Measurements from ENCODE around the gene KIR3DL3.
"Not testable (repeated sequence)": the region's sequence is repeated elsewhere in the genome, so short reads cannot be mapped to it uniquely, and the experiment has no call there.

KIR3DL3 gene

GRCh38 chr19:54724142-54724541, at the start of gene KIR3DL3:
TSS of gene KIR3DL3 (plus strand) at chr19:54724442. CDS start at chr19:54724497, 55 bp downstream.
- DNase-seq = no peak

- peak in 1 of 2 experiments; percentile 41 for DNase-seq
These were observed 47.9 kb upstream of the KIR3DL3 start for GRCh38 chr19:54676210-54676834.

GRCh38 chr19:54677217-54677616, 47.0 kb upstream of the KIR3DL3 start:
- no peak for DNase-seq

- DNase-seq = not testable (repeated sequence)
These were observed 42.6 kb upstream of the KIR3DL3 start for GRCh38 chr19:54681596-54681995.

GRCh38 chr19:54682306-54682856, 41.9 kb upstream of the KIR3DL3 start:
- DNase-seq = no peak

- DNase-seq = no peak
These were observed 39.7 kb upstream of the KIR3DL3 start for GRCh38 chr19:54684527-54684926.

- DNase-seq = no peak
These were observed 32.5 kb upstream of the KIR3DL3 start for GRCh38 chr19:54691582-54692297.

- DNase-seq = no peak
These were observed 32.0 kb upstream of the KIR3DL3 start for GRCh38 chr19:54692298-54692615.

GRCh38 chr19:54694648-54695047, 29.6 kb upstream of the KIR3DL3 start:
- DNase-seq = no peak

GRCh38 chr19:54696117-54696548, 28.1 kb upstream of the KIR3DL3 start:
- no peak for DNase-seq

- DNase-seq = no peak
These were observed 27.5 kb upstream of the KIR3DL3 start for GRCh38 chr19:54696766-54697165.

- DNase-seq = not testable (repeated sequence)
These were observed 26.5 kb upstream of the KIR3DL3 start for GRCh38 chr19:54697716-54698115.

- DNase-seq = no peak
These were observed 19.3 kb upstream of the KIR3DL3 start for GRCh38 chr19:54704928-54705327.

- DNase-seq = no peak
These were observed 16.3 kb upstream of the KIR3DL3 start for GRCh38 chr19:54707962-54708361.

GRCh38 chr19:54708781-54709180, 15.5 kb upstream of the KIR3DL3 start:
- DNase-seq = no peak

GRCh38 chr19:54709212-54709948, 14.9 kb upstream of the KIR3DL3 start:
- no peak for DNase-seq

- not testable (repeated sequence) for DNase-seq
These were observed 14.3 kb upstream of the KIR3DL3 start for GRCh38 chr19:54709956-54710355.

GRCh38 chr19:54724644-54725043, 402 bp downstream of the KIR3DL3 start:
- no peak for DNase-seq

- no peak for DNase-seq
These were observed 1.1 kb downstream of the KIR3DL3 start for GRCh38 chr19:54725321-54725720.

- DNase-seq = no peak
These were observed 3.3 kb downstream of the KIR3DL3 start for GRCh38 chr19:54727562-54727961.

GRCh38 chr19:54728167-54728566, 3.9 kb downstream of the KIR3DL3 start:
- no peak for DNase-seq

GRCh38 chr19:54729416-54730188, 5.4 kb downstream of the KIR3DL3 start:
- no peak for DNase-seq

GRCh38 chr19:54731191-54731590, 6.9 kb downstream of the KIR3DL3 start:
- no peak for DNase-seq

All from NCI-H1930 (cell line).